Measurements from ENCODE around the gene SMYD5. TPM values are rescaled to one million over a fixed set of nuclear protein-coding genes. Genes with fewer than 3 reads are reported as not detected.

Gene SMYD5
- polyA plus RNA-seq, 3 donors, result 32.8 to 42.6 (median 33.1) TPM

GRCh38 chr2:73232403-73233153 lies 18.5 kb downstream of the SMYD5 start:
- DNase-seq (ENCODE audit: extremely low read depth in 1 of 11, low read depth in 9 of 11, low spot score in 4 of 11), result no peak

- peak; percentile 97 to 100 (median 99) for DNase-seq (ENCODE audit: extremely low read depth in 1 of 11, low read depth in 9 of 11, low spot score in 4 of 11)
Measured at GRCh38 chr2:73233154-73233931, 19.3 kb downstream of the SMYD5 start, which contains the start of gene PRADC1. PRADC1 (minus strand) TSS chr2:73233239; CDS start chr2:73233160, 79 bp downstream.

- peak in 10 of 11 donors; percentile 77 to 94 (median 83) for DNase-seq (ENCODE audit: extremely low read depth in 1 of 11, low read depth in 9 of 11, low spot score in 4 of 11)
Measured at GRCh38 chr2:73233932-73234832, 20.1 kb downstream of the SMYD5 start, which contains the start of gene CCT7. CCT7 (plus strand) TSS chr2:73234308; CDS start chr2:73234379, 71 bp downstream.

- no peak for DNase-seq (ENCODE audit: extremely low read depth in 1 of 11, low read depth in 9 of 11, low spot score in 4 of 11)
Measured at GRCh38 chr2:73235315-73236028, 21.4 kb downstream of the SMYD5 start.

- no peak for DNase-seq (ENCODE audit: extremely low read depth in 1 of 11, low read depth in 9 of 11, low spot score in 4 of 11)
Measured at GRCh38 chr2:73237168-73237567, 23.1 kb downstream of the SMYD5 start.

GRCh38 chr2:73238149-73238548 lies 24.1 kb downstream of the SMYD5 start:
- DNase-seq (ENCODE audit: extremely low read depth in 1 of 11, low read depth in 9 of 11, low spot score in 4 of 11), result no peak

- no peak for DNase-seq (ENCODE audit: extremely low read depth in 1 of 11, low read depth in 9 of 11, low spot score in 4 of 11)
Measured at GRCh38 chr2:73238976-73239375, 24.9 kb downstream of the SMYD5 start.

GRCh38 chr2:73239776-73240175 lies 25.7 kb downstream of the SMYD5 start:
- DNase-seq (ENCODE audit: extremely low read depth in 1 of 11, low read depth in 9 of 11, low spot score in 4 of 11), result no peak

- no peak for DNase-seq (ENCODE audit: extremely low read depth in 1 of 11, low read depth in 9 of 11, low spot score in 4 of 11)
Measured at GRCh38 chr2:73243884-73244570, 30.0 kb downstream of the SMYD5 start.

- DNase-seq (ENCODE audit: extremely low read depth in 1 of 11, low read depth in 9 of 11, low spot score in 4 of 11), result no peak
Measured at GRCh38 chr2:73244580-73244979, 30.5 kb downstream of the SMYD5 start.

GRCh38 chr2:73246850-73247249 lies 32.8 kb downstream of the SMYD5 start:
- no peak for DNase-seq (ENCODE audit: extremely low read depth in 1 of 11, low read depth in 9 of 11, low spot score in 4 of 11)

GRCh38 chr2:73249636-73250035 lies 35.6 kb downstream of the SMYD5 start:
- DNase-seq (ENCODE audit: extremely low read depth in 1 of 11, low read depth in 9 of 11, low spot score in 4 of 11), result no peak

- no peak for DNase-seq (ENCODE audit: extremely low read depth in 1 of 11, low read depth in 9 of 11, low spot score in 4 of 11)
Measured at GRCh38 chr2:73250872-73251846, 37.1 kb downstream of the SMYD5 start.

GRCh38 chr2:73252238-73253027 lies 38.4 kb downstream of the SMYD5 start:
- no peak for DNase-seq (ENCODE audit: extremely low read depth in 1 of 11, low read depth in 9 of 11, low spot score in 4 of 11)

GRCh38 chr2:73253400-73253799 lies 39.4 kb downstream of the SMYD5 start:
- no peak for DNase-seq (ENCODE audit: extremely low read depth in 1 of 11, low read depth in 9 of 11, low spot score in 4 of 11)

- DNase-seq (ENCODE audit: extremely low read depth in 1 of 11, low read depth in 9 of 11, low spot score in 4 of 11), result no peak
Measured at GRCh38 chr2:73253901-73254300, 39.9 kb downstream of the SMYD5 start.
